ENCODE results near the gene MIER2.

MIER2 gene

GRCh38 chr19:318509-318774 lies 26.2 kb downstream of the MIER2 start:
- no peak for TF ChIP-seq CTCF (conservative IDR thresholded peaks at IDR 0.05)
- no peak for TF ChIP-seq ZFX (IDR thresholded peaks at IDR 0.05)
- no peak overlapping the region for H3K27ac ChIP-seq

GRCh38 chr19:317710-318508 lies 26.7 kb downstream of the MIER2 start:
- TF ChIP-seq ZFX (IDR thresholded peaks at IDR 0.05): no peak
- no peak for TF ChIP-seq CTCF (conservative IDR thresholded peaks at IDR 0.05)
- no peak overlapping the region for H3K27ac ChIP-seq

GRCh38 chr19:315811-316210 lies 28.8 kb downstream of the MIER2 start:
- H3K27ac ChIP-seq: no peak overlapping the region
- TF ChIP-seq CTCF (conservative IDR thresholded peaks at IDR 0.05) (no peak), ZFX (IDR thresholded peaks at IDR 0.05) (no peak)

- H3K27ac ChIP-seq: no peak overlapping the region
- TF ChIP-seq CTCF (conservative IDR thresholded peaks at IDR 0.05) (no peak), ZFX (IDR thresholded peaks at IDR 0.05) (no peak)
Measured at GRCh38 chr19:313988-314815, 30.4 kb downstream of the MIER2 start.

GRCh38 chr19:313169-313987 lies 31.2 kb downstream of the MIER2 start:
- TF ChIP-seq CTCF (conservative IDR thresholded peaks at IDR 0.05) (no peak), ZFX (IDR thresholded peaks at IDR 0.05) (no peak)
- H3K27ac ChIP-seq: no peak overlapping the region

- no peak for TF ChIP-seq ZFX (IDR thresholded peaks at IDR 0.05)
- TF ChIP-seq CTCF (conservative IDR thresholded peaks at IDR 0.05): no peak
Measured at GRCh38 chr19:311813-312261, 32.8 kb downstream of the MIER2 start.

More at GRCh38 chr19:311813-312261, 32.8 kb downstream of the MIER2 start:
- no peak overlapping the region for H3K27ac ChIP-seq
